HepG2 (cell line): ENCODE data around the gene NMT2. TPM values are rescaled to one million over a fixed set of nuclear protein-coding genes. Genes with fewer than 3 reads are reported as not detected.

Experiments
- ATF6 ChIP-seq: sonication (generic); formaldehyde crosslinking; conservative IDR thresholded peaks from 2 replicates; pipeline ENCODE4 v1.4.0; 2020; ENCODE audit warnings: missing genetic modification reagents
- GMEB1 ChIP-seq: sonication (generic); formaldehyde crosslinking; IDR thresholded peaks from 2 replicates; pipeline ENCODE4 v1.5.1; 2020; ENCODE audit warnings: missing genetic modification reagents, mild to moderate bottlenecking, borderline replicate concordance
- JUNB ChIP-seq: sonication (generic); formaldehyde crosslinking; IDR thresholded peaks from 2 replicates; pipeline ENCODE4 v1.8.0; 2022; ENCODE audit warnings: missing genetic modification reagents, mild to moderate bottlenecking, borderline replicate concordance
- KAT8 ChIP-seq: IDR thresholded peaks from 2 replicates; pipeline ENCODE4 v1.6.1; 2016; ENCODE audit warnings: missing genetic modification reagents, missing compliant biosample characterization
- MED8 ChIP-seq: sonication (generic); formaldehyde crosslinking; IDR thresholded peaks from 2 replicates; pipeline ENCODE4 v1.8.1; 2023; ENCODE audit warnings: mild to moderate bottlenecking, missing genetic modification reagents; ENCODE audit not compliant: insufficient replicate concordance
- PRDM10 ChIP-seq: sonication (generic); formaldehyde crosslinking; IDR thresholded peaks from 2 replicates; pipeline ENCODE4 v1.4.0; 2020; ENCODE audit warnings: low read depth, missing genetic modification reagents
- TAF15 ChIP-seq: fragments of 200-400 bp; formaldehyde crosslinking; IDR thresholded peaks from one replicate; pipeline ENCODE4 v1.6.1; 2018; ENCODE audit warnings: mild to moderate bottlenecking, low read depth, low read length; ENCODE audit not compliant: poor library complexity, severe bottlenecking
- TOPORS ChIP-seq: sonication (generic); formaldehyde crosslinking; IDR thresholded peaks from 2 replicates; pipeline ENCODE4 v1.8.0; 2023; ENCODE audit warnings: mild to moderate bottlenecking, missing genetic modification reagents
- ZNF224 ChIP-seq: sonication (generic); formaldehyde crosslinking; IDR thresholded peaks from 2 replicates; pipeline ENCODE4 v1.5.0; 2020; ENCODE audit warnings: mild to moderate bottlenecking, missing genetic modification reagents
- ZNF232 ChIP-seq: sonication (generic); formaldehyde crosslinking; IDR thresholded peaks from 2 replicates; pipeline ENCODE4 v1.4.0; 2020; ENCODE audit warnings: missing genetic modification reagents, borderline replicate concordance
- ZNF619 ChIP-seq: sonication (generic); formaldehyde crosslinking; IDR thresholded peaks from 2 replicates; pipeline ENCODE4 v1.4.0; 2020; ENCODE audit warnings: mild to moderate bottlenecking, missing genetic modification reagents
- ZNF646 ChIP-seq: sonication (generic); formaldehyde crosslinking; IDR thresholded peaks from 2 replicates; pipeline ENCODE4 v1.9.0; 2021; ENCODE audit warnings: mild to moderate bottlenecking, missing genetic modification reagents
- polyA plus RNA-seq, 8 experiments: library from polyadenylated mRNA; depleted of rRNA in 3 of 8; stranded (reverse) in 7 of 8; unstranded in 1 of 8; fragments of >200 nt; fragmentation: Illumina TruSeq in 4 of 8; extraction: Trizol in 4 of 8; gene quantifications; 2 replicates each; pipeline versions ENCODE4 v1.2.1 to v1.2.3, GENCODE V29; 2011 to 2016; ENCODE audit warnings: low read depth in 4 of 8, missing spikeins in 1 of 8, mixed read lengths in 1 of 8; ENCODE audit not compliant: insufficient read depth in 1 of 8
- total RNA-seq, 5 experiments: library from RNA; depleted of rRNA; stranded (reverse); fragments of >200 nt; fragmentation: Illumina TruSeq; extraction: Trizol; gene quantifications; 2 replicates each; pipeline ENCODE4 v1.2.3, GENCODE V29; 2016; ENCODE audit warnings: low read depth in 1 of 5

NMT2 gene
- total and polyA plus RNA-seq, 2 of the 13 experiments (the other 11 are each of a cell fraction or from before 2014, with no cell fraction given) = 10.1 to 23.8 TPM

- no peak for TF ChIP-seq ATF6 (CRISPR knock-in tag)
- peak; percentile 66 for TF ChIP-seq MED8 (CRISPR knock-in tag)
- TF ChIP-seq ZNF646 (CRISPR knock-in tag) = no peak
- TF ChIP-seq GMEB1 (CRISPR knock-in tag) = peak; percentile 61; the same call in 1 of the 2 replicates
- no peak for TF ChIP-seq TAF15
- TF ChIP-seq ZNF232 (CRISPR knock-in tag) = peak; percentile 37
- TF ChIP-seq TOPORS = peak; percentile 96
- TF ChIP-seq ZNF619 = no peak
- TF ChIP-seq ZNF224 (CRISPR knock-in tag) = peak; percentile 86
- no peak for TF ChIP-seq JUNB (CRISPR knock-in tag)
- no peak; the same call in 1 of the 2 replicates for TF ChIP-seq PRDM10 (CRISPR knock-in tag)
- TF ChIP-seq KAT8 (CRISPR knock-in tag) = peak; percentile 92
Measured at GRCh38 chr10:15097011-15097812, 71.3 kb downstream of the NMT2 start, which contains the start of gene RPP38 (continued).
